HepG2 (cell line): ENCODE data around the gene PLET1. TPM values are rescaled to one million over a fixed set of nuclear protein-coding genes. Genes with fewer than 3 reads are reported as not detected.

ENCODE experiments used
- ATAC-seq: fragments of 200-7000 bp; cut with Tn5 transposase; 3 replicates; pipeline ENCODE4 v1.9.1; 2020; ENCODE audit warnings: mild to moderate bottlenecking, moderate library complexity
- BruUV-seq: library from RNA; stranded (reverse); fragments of 400-500 nt; replicated peaks from 2 replicates; lab custom pipeline; 2021; lab: Mats Ljungman, UMichigan
- CTCF ChIA-PET: fragments of 300-600 bp; formaldehyde crosslinking; extraction: SDS; loops from one replicate; lab custom pipeline; 2021; ENCODE audit warnings: low total read pairs, inconsistent platforms, low intra/inter-chr PET ratio; lab: Yijun Ruan, JAX
- POLR2A ChIA-PET: fragments of 350-600 bp; sonication (Branson Sonifier 250); formaldehyde crosslinking; loops from one replicate; lab custom pipeline; 2020; ENCODE audit warnings: antibody characterized with exemption, inconsistent platforms; lab: Yijun Ruan, JAX
- DNase-seq: peaks from one replicate; pipeline ENCODE4 v3.0.0-alpha.2; 2015; ENCODE audit warnings: low spot score
- FAIRE-seq: peaks from 3 replicates; lab custom pipeline; 2011; peaks lifted over from hg19 to GRCh38; lab: Jason Lieb, UNC
- H2AFZ ChIP-seq: one replicate; pipeline ENCODE4 v1.6.1; 2011; ENCODE audit warnings: low read length, inconsistent platforms
- H3K27ac ChIP-seq: fragments of 300-600 bp; 3 replicates; pipeline ENCODE4 v1.8.0; 2011; ENCODE audit warnings: mixed run types, mild to moderate bottlenecking, mixed read lengths, low read length, inconsistent platforms; ENCODE audit not compliant: insufficient read depth; ENCODE audit errors: extremely low read length
- H3K27me3 ChIP-seq, 2 experiments: fragments of 200-600 bp in 1 of 2; 2 replicates in 1 of 2; 3 replicates in 1 of 2; pipeline versions ENCODE4 v1.6.0 to v1.8.0; 2011; ENCODE audit warnings: low read length in 2 of 2, mild to moderate bottlenecking in 2 of 2, moderate library complexity in 2 of 2, inconsistent platforms in 1 of 2; ENCODE audit not compliant: insufficient read depth in 2 of 2, control insufficient read depth in 1 of 2
- H3K36me3 ChIP-seq, 2 experiments: fragments of 200-600 bp in 1 of 2; replicated peaks in 1 of 2; 2 replicates in 1 of 2; 3 replicates in 1 of 2; pipeline versions ENCODE4 v1.5.1 to v1.8.0; 2011; ENCODE audit warnings: low read length in 2 of 2, inconsistent platforms in 1 of 2; ENCODE audit not compliant: insufficient read depth in 2 of 2, control insufficient read depth in 1 of 2
- H3K4me1 ChIP-seq: 2 replicates; pipeline ENCODE4 v1.5.1; 2012; ENCODE audit warnings: low read length, inconsistent platforms; ENCODE audit not compliant: insufficient read depth
- H3K4me2 ChIP-seq: 2 replicates; pipeline ENCODE4 v1.6.0; 2011; ENCODE audit warnings: low read depth, low read length, inconsistent platforms
- H3K4me3 ChIP-seq, 3 experiments: fragments of 200-600 bp in 1 of 3; sonication (generic), shearing (Covaris generic) in 1 of 3; replicated peaks in 1 of 3; 2 replicates each; pipeline ENCODE4 v1.5.1; 2011 to 2016; ENCODE audit warnings: low read length in 3 of 3, inconsistent platforms in 2 of 3, low read depth in 2 of 3, mild to moderate bottlenecking in 2 of 3, control low read depth in 1 of 3, mixed read lengths in 1 of 3; ENCODE audit not compliant: insufficient read depth in 1 of 3
- H3K79me2 ChIP-seq: one replicate; pipeline ENCODE4 v1.6.1; 2011; ENCODE audit warnings: low read length, inconsistent platforms; ENCODE audit not compliant: insufficient read depth
- H3K9ac ChIP-seq: 2 replicates; pipeline ENCODE4 v1.6.0; 2011; ENCODE audit warnings: mild to moderate bottlenecking, low read depth, low read length, inconsistent platforms; ENCODE audit not compliant: insufficient read depth
- H3K9me3 ChIP-seq: 2 replicates; pipeline ENCODE4 v1.5.1; 2012; ENCODE audit warnings: mild to moderate bottlenecking, low read length
- H4K20me1 ChIP-seq: 2 replicates; pipeline ENCODE4 v1.6.0; 2011; ENCODE audit warnings: inconsistent platforms, mild to moderate bottlenecking, low read length, moderate library complexity; ENCODE audit not compliant: insufficient read depth
- BHLHE40 ChIP-seq: IDR thresholded peaks from 2 replicates; pipeline ENCODE4 v1.6.1; 2011; ENCODE audit warnings: low read length, improper control_type of control experiment
- CREB1 ChIP-seq, 2 experiments: fragments of 450-650 bp in 1 of 2; IDR thresholded peaks; 2 replicates each; pipeline ENCODE4 v1.6.1; 2016 to 2017; ENCODE audit warnings: control low read depth in 1 of 2, mild to moderate bottlenecking in 1 of 2, missing compliant biosample characterization in 1 of 2, missing genetic modification characterization in 1 of 2
- PHF20 ChIP-seq: sonication (generic); formaldehyde crosslinking; IDR thresholded peaks from 2 replicates; pipeline ENCODE4 v1.5.0; 2020; ENCODE audit warnings: mild to moderate bottlenecking, missing genetic modification reagents
- SIX1 ChIP-seq: sonication (generic); formaldehyde crosslinking; IDR thresholded peaks from 2 replicates; pipeline ENCODE4 v1.4.0; 2020; ENCODE audit warnings: missing genetic modification reagents, borderline replicate concordance
- SMARCE1 ChIP-seq: fragments of 450-650 bp; IDR thresholded peaks from 2 replicates; pipeline ENCODE4 v1.6.1; 2017; ENCODE audit warnings: borderline replicate concordance
- SPEN ChIP-seq: sonication (generic); formaldehyde crosslinking; IDR thresholded peaks from 2 replicates; pipeline ENCODE4 v1.5.1; 2020; ENCODE audit warnings: low read depth, mild to moderate bottlenecking, missing genetic modification reagents
- ZFX ChIP-seq: sonication (generic); formaldehyde crosslinking; IDR thresholded peaks from 2 replicates; pipeline ENCODE4 v1.4.0; 2020; ENCODE audit warnings: mild to moderate bottlenecking, low read depth, missing genetic modification reagents, moderate library complexity
- ZNF44 ChIP-seq: sonication (generic); formaldehyde crosslinking; IDR thresholded peaks from 2 replicates; pipeline ENCODE4 v1.5.1; 2020; ENCODE audit warnings: mild to moderate bottlenecking, missing genetic modification reagents
- ZNF7 ChIP-seq: IDR thresholded peaks from 2 replicates; pipeline ENCODE4 v1.6.1; 2016; ENCODE audit warnings: missing biosample characterization, missing genetic modification reagents
- ZNF850 ChIP-seq: sonication (generic); formaldehyde crosslinking; conservative IDR thresholded peaks from 2 replicates; pipeline ENCODE4 v1.9.0; 2021; ENCODE audit warnings: mild to moderate bottlenecking, missing genetic modification reagents
- WGBS: methylation state at CpG from one replicate; pipeline ENCODE4 v1.1.6; 2017; ENCODE audit warnings: low lambda C conversion rate; 5-methylcytosine and 5-hydroxymethylcytosine counted together
- in situ Hi-C: cut with HindIII; loops from 2 replicates; pipeline ENCODE4 v1.10.0; 2017; ENCODE audit warnings: low pct_unique_long_range_greater_than_20kb; ENCODE audit not compliant: extremely low pct_ligation_motif_present
- intact Hi-C: fragments of 100-400 bp; cut with micrococcal nuclease; formaldehyde crosslinking; loops from one replicate; pipeline ENCODE4 v1.10.0; 2022; ENCODE audit not compliant: unreplicated experiment
- polyA plus RNA-seq, 8 experiments: library from polyadenylated mRNA; depleted of rRNA in 3 of 8; stranded (reverse) in 7 of 8; unstranded in 1 of 8; fragments of >200 nt; fragmentation: Illumina TruSeq in 4 of 8; extraction: Trizol in 4 of 8; gene quantifications; 2 replicates each; pipeline versions ENCODE4 v1.2.1 to v1.2.3, GENCODE V29; 2011 to 2016; ENCODE audit warnings: low read depth in 4 of 8, missing spikeins in 1 of 8, mixed read lengths in 1 of 8; ENCODE audit not compliant: insufficient read depth in 1 of 8
- total RNA-seq, 5 experiments: library from RNA; depleted of rRNA; stranded (reverse); fragments of >200 nt; fragmentation: Illumina TruSeq; extraction: Trizol; gene quantifications; 2 replicates each; pipeline ENCODE4 v1.2.3, GENCODE V29; 2016; ENCODE audit warnings: low read depth in 1 of 5
- TF ChIP-seq, protein P1 (sequence below): sonication (generic); formaldehyde crosslinking; IDR thresholded peaks from 2 replicates; pipeline ENCODE4 v1.4.0; 2020; ENCODE audit warnings: missing genetic modification reagents
- TF ChIP-seq, protein P2 (sequence below): IDR thresholded peaks from 2 replicates; pipeline ENCODE4 v1.6.1; 2012; ENCODE audit warnings: low read depth, low read length, improper control_type of control experiment
- TF ChIP-seq, protein P3 (sequence below): IDR thresholded peaks from 2 replicates; pipeline ENCODE4 v1.6.1; 2018; ENCODE audit warnings: missing genetic modification reagents

PLET1 gene
- total and polyA plus RNA-seq, 2 of the 13 experiments (the other 11 are each of a cell fraction or from before 2014, with no cell fraction given), result not detected

DNA sequence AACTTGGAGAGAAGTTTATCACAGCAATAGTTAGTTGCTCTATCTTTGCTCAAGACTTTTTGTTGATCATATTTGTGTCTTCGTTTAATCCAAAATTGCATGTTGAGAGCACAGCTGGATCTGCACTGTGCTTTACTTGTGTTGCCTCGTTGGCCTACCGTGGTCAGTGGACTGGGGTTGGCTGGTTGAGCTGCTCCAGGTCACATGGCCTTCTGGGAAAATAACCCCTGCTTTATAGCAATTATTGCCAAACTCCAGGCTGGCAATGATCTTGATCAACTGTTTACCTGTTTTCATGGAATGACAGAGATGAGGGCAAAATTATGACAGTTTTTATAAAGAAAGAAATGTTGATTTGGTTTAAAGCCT lies 5.7 kb upstream of the PLET1 start:
- POLR2A ChIA-PET, result no interaction called here
- no peaks in the 10 kb centered on the region for H3K79me2 ChIP-seq
- no TSS peak for BruUV-seq
- no peak overlapping the region for H2AFZ ChIP-seq
- in situ Hi-C loops (no loop called here), intact Hi-C loops (no loop called here)
- no peak for ATAC-seq
- H3K4me3 ChIP-seq, result no peak overlapping the region
- CTCF ChIA-PET, result no interaction called here
- WGBS, result 77% methylated on average over 3 of the region's 3 CpGs
- no peaks in the 10 kb centered on the region for H3K36me3 ChIP-seq
- no peak for DNase-seq
- FAIRE-seq, result no peak
- no peak overlapping the region for H3K27ac ChIP-seq
- H3K9me3 ChIP-seq, result no peaks in the 10 kb centered on the region
- H3K9ac ChIP-seq, result no peak overlapping the region
- no peak overlapping the region for H3K4me2 ChIP-seq
- no peaks in the 10 kb centered on the region for H4K20me1 ChIP-seq
- TF ChIP-seq, protein P1, sequence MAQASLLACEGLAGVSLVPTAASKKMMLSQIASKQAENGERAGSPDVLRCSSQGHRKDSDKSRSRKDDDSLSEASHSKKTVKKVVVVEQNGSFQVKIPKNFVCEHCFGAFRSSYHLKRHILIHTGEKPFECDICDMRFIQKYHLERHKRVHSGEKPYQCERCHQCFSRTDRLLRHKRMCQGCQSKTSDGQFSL, result no peak
- TF ChIP-seq, protein P2, sequence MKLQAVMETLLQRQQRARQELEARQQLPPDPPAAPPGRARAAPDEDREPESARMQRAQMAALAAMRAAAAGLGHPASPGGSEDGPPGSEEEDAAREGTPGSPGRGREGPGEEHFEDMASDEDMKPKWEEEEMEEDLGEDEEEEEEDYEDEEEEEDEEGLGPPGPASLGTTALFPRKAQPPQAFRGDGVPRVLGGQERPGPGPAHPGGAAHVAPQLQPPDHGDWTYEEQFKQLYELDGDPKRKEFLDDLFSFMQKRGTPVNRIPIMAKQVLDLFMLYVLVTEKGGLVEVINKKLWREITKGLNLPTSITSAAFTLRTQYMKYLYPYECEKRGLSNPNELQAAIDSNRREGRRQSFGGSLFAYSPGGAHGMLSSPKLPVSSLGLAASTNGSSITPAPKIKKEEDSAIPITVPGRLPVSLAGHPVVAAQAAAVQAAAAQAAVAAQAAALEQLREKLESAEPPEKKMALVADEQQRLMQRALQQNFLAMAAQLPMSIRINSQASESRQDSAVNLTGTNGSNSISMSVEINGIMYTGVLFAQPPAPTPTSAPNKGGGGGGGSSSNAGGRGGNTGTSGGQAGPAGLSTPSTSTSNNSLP, result no peak
- TF ChIP-seq PHF20 (CRISPR knock-in tag) (no peak), ZNF7 (CRISPR knock-in tag) (no peak), CREB1 (IDR thresholded peaks at IDR 0.05) (no peak), CREB1 (CRISPR knock-in tag; IDR thresholded peaks at IDR 0.05) (no peak), SMARCE1 (no peak), BHLHE40 (no peak), ZNF850 (CRISPR knock-in tag) (no peak), ZFX (CRISPR knock-in tag) (no peak), ZNF44 (no peak), SPEN (CRISPR knock-in tag) (no peak), SIX1 (CRISPR knock-in tag) (no peak)
- TF ChIP-seq, protein P3, sequence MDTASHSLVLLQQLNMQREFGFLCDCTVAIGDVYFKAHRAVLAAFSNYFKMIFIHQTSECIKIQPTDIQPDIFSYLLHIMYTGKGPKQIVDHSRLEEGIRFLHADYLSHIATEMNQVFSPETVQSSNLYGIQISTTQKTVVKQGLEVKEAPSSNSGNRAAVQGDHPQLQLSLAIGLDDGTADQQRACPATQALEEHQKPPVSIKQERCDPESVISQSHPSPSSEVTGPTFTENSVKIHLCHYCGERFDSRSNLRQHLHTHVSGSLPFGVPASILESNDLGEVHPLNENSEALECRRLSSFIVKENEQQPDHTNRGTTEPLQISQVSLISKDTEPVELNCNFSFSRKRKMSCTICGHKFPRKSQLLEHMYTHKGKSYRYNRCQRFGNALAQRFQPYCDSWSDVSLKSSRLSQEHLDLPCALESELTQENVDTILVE (CRISPR knock-in tag), result no peak
- peaks cover 36% of the 10 kb centered on the region for H3K4me1 ChIP-seq
- no peaks in the 10 kb centered on the region for H3K27me3 ChIP-seq
